GM12872 (cell line): ENCODE measurements around the gene IRF9.

Experiments used
- TF ChIP-seq, protein P1 (sequence below): IDR thresholded peaks from 3 replicates; pipeline ENCODE4 v1.5.1; 2011; ENCODE audit warnings: low read depth, mild to moderate bottlenecking, low read length, moderate library complexity; ENCODE audit not compliant: insufficient read depth

IRF9 gene

DNA sequence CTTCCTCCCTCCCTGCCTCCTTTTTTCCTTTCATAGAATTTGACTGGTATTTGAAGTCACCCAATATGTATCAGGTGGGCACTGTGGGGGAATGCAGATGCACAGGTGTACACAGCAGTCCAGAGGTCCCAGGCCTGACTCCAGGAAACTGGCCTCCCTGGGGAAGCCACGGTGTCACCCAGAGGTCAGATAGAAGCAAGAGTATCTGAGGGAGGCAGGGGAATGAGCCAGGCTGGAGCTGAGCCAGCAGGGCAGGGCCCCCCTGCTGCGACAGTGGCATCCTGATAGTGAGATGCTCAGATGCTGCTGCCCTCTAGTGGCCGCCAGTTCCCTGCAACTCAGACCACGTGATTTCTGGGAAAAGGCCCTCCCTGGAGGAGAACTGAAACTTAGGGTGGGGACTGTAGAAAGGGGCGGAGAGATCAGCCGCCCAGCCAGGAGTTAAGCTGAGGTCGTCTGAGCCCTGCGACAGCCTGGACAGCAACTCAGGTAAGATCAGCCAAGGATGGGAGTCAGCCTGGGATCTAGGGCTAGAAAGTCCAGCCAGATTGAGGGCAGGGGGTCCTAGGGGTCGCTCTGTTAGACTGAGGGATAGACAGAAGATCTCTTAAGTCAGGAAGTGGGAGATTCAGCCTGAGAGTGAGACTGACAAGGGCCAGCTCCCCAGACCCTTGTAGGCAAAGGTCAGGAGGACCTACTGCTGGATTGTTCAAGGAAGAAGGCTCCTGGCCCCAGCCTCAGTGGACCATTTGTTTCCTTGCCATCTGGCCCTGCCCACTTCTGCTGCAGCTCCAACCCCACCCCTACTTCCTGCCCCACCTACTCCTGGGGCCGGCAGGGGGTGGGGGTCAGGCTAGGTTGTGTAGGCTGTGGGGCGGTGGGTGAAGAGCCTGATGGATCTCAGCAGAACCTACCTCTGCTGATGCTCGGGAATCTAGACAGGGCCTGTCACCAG, at the start of gene IRF9:
Gene IRF9, plus strand, starts transcription at position 416 of the 955 bp plus-strand sequence. CDS start 880 bp downstream, outside the sequence.
- TF ChIP-seq, protein P1, sequence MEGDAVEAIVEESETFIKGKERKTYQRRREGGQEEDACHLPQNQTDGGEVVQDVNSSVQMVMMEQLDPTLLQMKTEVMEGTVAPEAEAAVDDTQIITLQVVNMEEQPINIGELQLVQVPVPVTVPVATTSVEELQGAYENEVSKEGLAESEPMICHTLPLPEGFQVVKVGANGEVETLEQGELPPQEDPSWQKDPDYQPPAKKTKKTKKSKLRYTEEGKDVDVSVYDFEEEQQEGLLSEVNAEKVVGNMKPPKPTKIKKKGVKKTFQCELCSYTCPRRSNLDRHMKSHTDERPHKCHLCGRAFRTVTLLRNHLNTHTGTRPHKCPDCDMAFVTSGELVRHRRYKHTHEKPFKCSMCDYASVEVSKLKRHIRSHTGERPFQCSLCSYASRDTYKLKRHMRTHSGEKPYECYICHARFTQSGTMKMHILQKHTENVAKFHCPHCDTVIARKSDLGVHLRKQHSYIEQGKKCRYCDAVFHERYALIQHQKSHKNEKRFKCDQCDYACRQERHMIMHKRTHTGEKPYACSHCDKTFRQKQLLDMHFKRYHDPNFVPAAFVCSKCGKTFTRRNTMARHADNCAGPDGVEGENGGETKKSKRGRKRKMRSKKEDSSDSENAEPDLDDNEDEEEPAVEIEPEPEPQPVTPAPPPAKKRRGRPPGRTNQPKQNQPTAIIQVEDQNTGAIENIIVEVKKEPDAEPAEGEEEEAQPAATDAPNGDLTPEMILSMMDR, result peak; percentile 90

DNA sequence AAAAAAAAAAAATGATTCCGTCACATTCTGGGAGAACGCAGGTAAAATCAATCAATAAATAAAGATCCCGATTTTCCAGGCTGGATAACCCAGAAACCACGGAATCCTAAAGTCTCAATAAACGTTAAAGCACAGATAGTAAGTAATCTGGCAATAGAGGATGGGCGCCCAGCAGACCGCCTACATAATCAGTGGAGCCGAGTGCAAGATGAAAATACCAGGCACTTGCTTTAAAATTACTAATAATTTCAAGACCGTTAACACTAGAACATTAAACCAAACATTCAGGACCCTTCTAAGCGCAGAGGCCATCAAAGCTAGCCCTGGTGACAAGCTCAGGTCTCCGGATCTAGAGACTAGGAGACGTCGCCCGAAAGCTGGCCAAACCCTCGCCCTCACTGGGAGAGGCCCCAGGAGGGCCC, 47.7 kb upstream of the IRF9 start:
- TF ChIP-seq, protein P1, result no peak

- TF ChIP-seq, protein P1, result no peak
Measured at GRCh38 chr14:24113801-24114531, 47.1 kb upstream of the IRF9 start.

DNA sequence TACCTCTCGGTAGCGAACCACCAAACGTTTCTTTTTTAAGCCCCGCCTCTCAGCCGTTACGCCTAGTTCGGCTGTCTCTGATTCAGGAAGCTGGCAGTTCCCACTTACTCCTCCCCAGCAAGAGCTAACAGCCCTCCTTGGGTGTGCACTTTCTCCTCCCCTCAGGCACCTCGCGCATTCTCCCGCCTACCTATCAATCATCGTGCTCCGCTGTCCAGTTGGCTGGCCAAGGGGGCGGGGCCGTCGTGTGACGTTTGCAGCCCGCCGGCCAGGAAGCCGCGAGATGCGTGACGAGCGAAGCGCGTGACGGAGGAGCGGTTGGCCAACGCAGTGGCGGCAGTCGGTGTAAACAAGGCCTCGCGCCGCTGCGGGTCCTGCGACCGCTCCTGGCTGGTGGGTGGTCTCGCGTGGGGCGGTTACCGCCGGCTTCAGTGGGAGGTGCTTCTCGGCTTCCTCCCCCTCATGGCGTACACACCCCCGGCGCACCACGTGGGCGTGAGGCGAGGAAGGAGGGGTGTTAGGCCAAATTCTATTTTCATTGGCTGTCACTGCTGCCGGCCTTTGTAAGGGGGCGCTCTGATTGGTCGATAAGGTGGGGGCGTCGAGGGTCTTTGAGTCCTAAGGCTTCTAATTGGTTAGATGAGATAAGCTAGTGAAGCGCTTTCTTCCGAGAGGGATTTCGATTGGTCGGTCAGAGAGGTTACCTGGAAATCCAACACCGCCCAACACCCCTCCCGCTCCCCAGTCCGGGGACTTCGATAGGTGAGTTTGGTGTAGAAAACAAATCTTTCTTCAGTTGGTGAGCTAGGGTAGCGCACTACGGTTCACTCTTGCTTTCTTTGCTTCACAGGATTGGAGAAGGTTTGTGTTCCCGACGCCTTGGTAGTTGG, 46.3 kb upstream of the IRF9 start, which contains the start of the genes DCAF11 and NRL:
Gene DCAF11, plus strand, starts transcription at position 246 of the 890 bp plus-strand sequence. CDS start 818 bp downstream, outside the sequence.
Gene NRL, minus strand, starts transcription at position 418 of the 890 bp plus-strand sequence. CDS start 32,101 bp downstream, outside the sequence.
- TF ChIP-seq, protein P1, result no peak

GRCh38 chr14:24115422-24116127, 45.5 kb upstream of the IRF9 start:
- TF ChIP-seq, protein P1, result no peak

DNA sequence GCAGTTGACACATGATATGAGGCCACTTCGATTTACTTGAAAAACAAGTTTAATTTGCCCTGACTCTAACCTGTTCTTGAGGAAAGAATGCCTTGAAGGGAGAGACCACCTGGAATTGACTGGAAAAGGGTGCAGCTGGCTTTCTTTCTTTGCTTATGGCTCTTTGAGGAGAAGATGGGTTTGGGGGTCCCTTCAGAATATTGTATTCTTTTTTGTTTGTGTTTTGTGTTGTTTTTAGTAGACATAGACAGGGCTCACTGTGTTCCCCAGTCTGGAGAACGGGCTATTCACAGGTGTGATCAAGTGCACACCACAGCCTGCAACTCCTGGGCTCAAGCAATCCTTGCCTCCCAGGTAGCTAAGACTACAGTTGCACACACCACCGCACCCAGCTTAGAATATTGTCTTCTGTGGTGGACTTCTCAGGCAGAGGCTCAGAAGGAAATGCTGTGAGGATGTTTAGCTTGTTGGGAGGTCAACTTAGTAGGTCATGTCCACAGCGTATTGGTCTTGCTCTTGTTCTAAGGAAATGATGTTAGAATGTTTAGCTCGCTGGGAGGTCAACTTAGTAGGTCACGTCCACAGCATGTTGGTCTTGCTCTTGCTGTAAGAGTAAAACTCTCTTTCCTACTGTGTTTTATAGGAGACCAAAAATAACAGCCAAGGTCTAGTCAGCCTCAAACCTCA, 44.8 kb upstream of the IRF9 start:
- TF ChIP-seq, protein P1, result no peak
